ENCODE measurements around the gene PLXNC1. TPM values are rescaled to one million over a fixed set of nuclear protein-coding genes. Genes with fewer than 3 reads are reported as not detected.

Gene PLXNC1
- total RNA-seq, 2 donors from 2014 or later: 2.0 to 3.0 TPM

DNA sequence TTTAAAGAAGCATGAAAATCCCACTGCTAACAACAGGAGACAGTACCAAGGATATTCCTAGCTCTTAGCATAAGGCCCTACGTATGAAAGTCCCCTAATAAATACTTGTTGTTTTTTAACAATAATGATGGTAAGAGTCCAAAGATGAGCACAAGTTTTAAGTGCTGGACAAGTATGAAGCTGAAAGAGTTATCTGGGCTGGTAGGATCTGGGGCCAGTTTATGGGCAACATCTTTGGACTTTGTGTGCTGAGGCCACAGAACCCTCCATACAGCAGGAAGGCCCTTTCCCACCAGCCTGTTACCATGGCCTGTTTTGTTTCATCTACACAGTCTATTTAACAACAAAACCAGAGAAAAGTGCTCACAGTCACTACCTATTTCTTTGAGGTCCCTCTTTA is 12.5 kb upstream of the PLXNC1 start:
- Histone ChIP-seq H3K9me3 (no peaks in the 10 kb centered on the region), H3K27me3 (no peaks in the 10 kb centered on the region), H3K36me3 (no peaks in the 10 kb centered on the region), H3K4me3 (no peak overlapping the region), H3K4me1 (no peaks in the 10 kb centered on the region), H3K27ac (no peak overlapping the region)
- no peak for DNase-seq (ENCODE audit: low spot score)
- TF ChIP-seq, protein P1, sequence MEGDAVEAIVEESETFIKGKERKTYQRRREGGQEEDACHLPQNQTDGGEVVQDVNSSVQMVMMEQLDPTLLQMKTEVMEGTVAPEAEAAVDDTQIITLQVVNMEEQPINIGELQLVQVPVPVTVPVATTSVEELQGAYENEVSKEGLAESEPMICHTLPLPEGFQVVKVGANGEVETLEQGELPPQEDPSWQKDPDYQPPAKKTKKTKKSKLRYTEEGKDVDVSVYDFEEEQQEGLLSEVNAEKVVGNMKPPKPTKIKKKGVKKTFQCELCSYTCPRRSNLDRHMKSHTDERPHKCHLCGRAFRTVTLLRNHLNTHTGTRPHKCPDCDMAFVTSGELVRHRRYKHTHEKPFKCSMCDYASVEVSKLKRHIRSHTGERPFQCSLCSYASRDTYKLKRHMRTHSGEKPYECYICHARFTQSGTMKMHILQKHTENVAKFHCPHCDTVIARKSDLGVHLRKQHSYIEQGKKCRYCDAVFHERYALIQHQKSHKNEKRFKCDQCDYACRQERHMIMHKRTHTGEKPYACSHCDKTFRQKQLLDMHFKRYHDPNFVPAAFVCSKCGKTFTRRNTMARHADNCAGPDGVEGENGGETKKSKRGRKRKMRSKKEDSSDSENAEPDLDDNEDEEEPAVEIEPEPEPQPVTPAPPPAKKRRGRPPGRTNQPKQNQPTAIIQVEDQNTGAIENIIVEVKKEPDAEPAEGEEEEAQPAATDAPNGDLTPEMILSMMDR (IDR thresholded peaks at IDR 0.05): no peak

DNA sequence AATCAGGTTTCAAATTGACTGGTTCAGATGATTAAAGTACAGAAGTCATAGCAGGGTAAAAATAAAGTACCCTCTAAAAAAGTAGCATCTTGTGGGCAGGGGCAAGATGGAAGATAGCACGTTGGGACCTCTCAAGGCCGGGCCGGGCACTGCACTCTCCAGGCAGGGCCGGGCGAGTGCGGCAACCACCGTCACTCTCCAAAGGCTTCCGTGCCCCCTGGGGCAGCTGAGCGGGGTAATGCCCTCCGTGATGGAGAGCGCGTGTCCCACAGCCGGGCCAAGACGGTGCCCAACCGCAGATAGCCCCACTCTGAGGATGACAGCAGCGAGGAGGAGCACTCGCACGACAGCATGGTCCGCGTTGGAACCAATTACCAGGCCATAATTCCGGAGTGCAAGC is 8.6 kb upstream of the PLXNC1 start:
- TF ChIP-seq, protein P1 (IDR thresholded peaks at IDR 0.05): no peak
- no peak overlapping the region for H3K4me3 ChIP-seq
- no peak overlapping the region for H3K27ac ChIP-seq
- DNase-seq (ENCODE audit: low spot score): no peak
- H3K9me3 ChIP-seq: no peaks in the 10 kb centered on the region
- H3K27me3 ChIP-seq: no peaks in the 10 kb centered on the region
- H3K36me3 ChIP-seq: no peaks in the 10 kb centered on the region
- H3K4me1 ChIP-seq: no peaks in the 10 kb centered on the region

DNA sequence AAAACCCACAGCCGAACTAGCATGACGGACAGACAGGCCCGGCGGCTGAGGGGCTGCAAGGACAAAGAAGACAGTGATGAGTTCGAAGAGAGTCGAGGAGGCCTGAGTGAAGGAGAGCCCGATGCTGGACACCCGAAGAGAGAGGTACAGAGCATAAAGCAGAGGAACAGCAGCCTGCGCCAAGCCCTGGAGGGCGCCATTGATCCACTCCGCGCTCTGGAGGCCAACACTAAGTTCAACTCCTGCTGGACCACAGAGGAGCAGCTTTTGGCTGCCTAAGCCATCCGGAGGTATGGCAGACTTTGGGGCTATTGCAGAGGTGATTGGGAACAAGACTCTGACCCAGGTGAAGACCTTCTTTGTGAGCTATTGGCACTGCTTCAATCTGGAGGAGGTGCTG is 7.8 kb upstream of the PLXNC1 start:
- no peaks in the 10 kb centered on the region for H3K27me3 ChIP-seq
- H3K4me3 ChIP-seq: no peak overlapping the region
- no peak overlapping the region for H3K27ac ChIP-seq
- no peaks in the 10 kb centered on the region for H3K36me3 ChIP-seq
- DNase-seq (ENCODE audit: low spot score): no peak
- no peaks in the 10 kb centered on the region for H3K9me3 ChIP-seq
- TF ChIP-seq, protein P1 (IDR thresholded peaks at IDR 0.05): peak in 1 of 2 donors; percentile 27
- no peaks in the 10 kb centered on the region for H3K4me1 ChIP-seq

DNA sequence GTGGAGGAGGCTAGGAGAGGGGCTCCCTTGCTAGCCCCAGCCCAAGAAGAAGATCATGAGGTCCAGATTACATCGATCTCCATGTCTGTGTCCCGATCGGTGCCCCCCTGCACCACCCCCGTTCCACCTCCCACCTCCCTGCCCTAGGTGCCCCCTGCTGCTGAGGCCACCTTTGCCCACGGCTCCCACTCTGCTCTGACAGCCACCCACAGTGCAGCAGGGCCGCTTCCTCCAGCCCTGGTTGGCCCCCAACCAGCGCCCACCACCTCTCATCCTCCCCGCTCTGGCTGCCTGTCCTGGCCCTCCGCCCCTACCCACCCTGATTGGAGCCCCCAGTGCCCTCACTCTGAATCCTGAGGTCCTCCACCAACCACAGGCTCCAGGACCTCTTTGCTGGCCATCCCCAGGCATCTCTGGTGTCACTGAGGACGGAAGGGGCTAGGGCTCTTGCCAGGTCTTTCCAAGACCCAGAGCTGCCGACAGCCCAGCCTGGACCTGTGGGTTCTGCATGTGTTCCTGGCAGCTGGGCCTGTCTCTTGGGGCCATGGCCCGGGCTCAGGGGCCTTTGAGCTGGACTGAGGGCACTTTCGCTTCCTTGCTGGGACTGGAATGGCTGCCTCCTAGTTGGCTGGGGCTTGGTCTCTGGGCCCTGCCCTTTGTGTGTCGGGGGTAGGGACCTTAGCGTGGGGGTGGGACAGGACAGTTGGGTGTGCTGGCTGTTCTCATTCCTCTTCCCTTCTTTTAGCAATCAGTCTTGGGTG is 7.2 kb upstream of the PLXNC1 start:
- peaks cover 0 to 5% of the 10 kb centered on the region in 2 donors for H3K4me1 ChIP-seq
- no peak for DNase-seq (ENCODE audit: low spot score)

DNA sequence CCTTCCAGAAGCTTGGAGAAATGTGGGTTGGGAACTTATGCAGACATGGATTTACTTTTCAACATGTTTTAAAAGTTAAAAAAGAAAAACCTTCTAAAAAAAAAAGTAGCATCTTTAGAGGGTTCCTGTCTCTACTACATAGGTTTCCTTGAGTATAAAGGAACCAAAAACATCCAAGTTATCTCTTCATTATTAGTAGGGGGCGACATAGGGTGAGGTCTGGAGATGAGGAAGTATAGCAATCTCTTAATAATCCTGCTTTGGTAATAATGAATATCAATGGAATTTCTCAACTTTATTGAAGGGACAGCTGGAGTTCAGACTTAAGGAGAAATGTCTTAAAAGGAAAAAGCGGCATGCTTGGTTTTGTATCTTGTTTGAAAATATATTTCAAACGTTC is 6.5 kb upstream of the PLXNC1 start:
- H3K4me3 ChIP-seq: no peak overlapping the region
- TF ChIP-seq, protein P1 (IDR thresholded peaks at IDR 0.05): no peak
- no peaks in the 10 kb centered on the region for H3K36me3 ChIP-seq
- no peak for DNase-seq (ENCODE audit: low spot score)
- no peak overlapping the region for H3K27ac ChIP-seq
- peaks cover 0 to 5% of the 10 kb centered on the region in 2 donors for H3K4me1 ChIP-seq
- no peaks in the 10 kb centered on the region for H3K27me3 ChIP-seq
- no peaks in the 10 kb centered on the region for H3K9me3 ChIP-seq

More for the DNA sequence above, 7.2 kb upstream of the PLXNC1 start:
- no peak overlapping the region for H3K4me3 ChIP-seq
- H3K27ac ChIP-seq: no peak overlapping the region
- no peaks in the 10 kb centered on the region for H3K9me3 ChIP-seq
- TF ChIP-seq, protein P1 (IDR thresholded peaks at IDR 0.05): no peak
- H3K36me3 ChIP-seq: no peaks in the 10 kb centered on the region
- H3K27me3 ChIP-seq: no peaks in the 10 kb centered on the region

DNA sequence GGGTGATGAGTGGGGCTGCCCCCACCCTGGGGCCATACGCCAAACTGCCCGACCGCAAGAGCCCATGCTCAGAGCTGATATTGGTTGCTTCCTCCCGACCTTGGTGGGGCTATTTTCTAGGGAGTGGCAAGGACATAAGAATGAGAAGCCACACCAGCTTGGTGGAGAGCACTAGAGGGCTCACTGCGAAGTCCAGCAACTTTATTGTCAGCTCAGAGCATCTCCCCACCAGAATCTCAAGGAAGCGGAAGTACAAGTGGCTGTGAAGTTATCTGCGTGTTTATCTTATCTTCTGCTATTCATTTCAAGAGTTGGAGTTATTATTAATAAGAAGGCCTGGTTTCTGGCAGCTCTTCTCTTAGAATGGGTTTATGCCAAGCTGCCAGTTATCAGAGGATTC is 4.9 kb upstream of the PLXNC1 start:
- H3K27ac ChIP-seq: no peak overlapping the region
- no peaks in the 10 kb centered on the region for H3K27me3 ChIP-seq
- no peak for DNase-seq (ENCODE audit: low spot score)
- H3K36me3 ChIP-seq: no peaks in the 10 kb centered on the region
- no peaks in the 10 kb centered on the region for H3K9me3 ChIP-seq
- no peak overlapping the region for H3K4me3 ChIP-seq
- H3K4me1 ChIP-seq: peaks cover 0 to 12% of the 10 kb centered on the region in 2 donors
- TF ChIP-seq, protein P1 (IDR thresholded peaks at IDR 0.05): no peak
